GM19467 (cell line): ENCODE measurements around the gene RIPK3.

Experiments used
- ATAC-seq: cut with Tn5 transposase; IDR thresholded peaks from one replicate; pipeline ENCODE4 v1.9.1; 2021; ENCODE audit warnings: mild to moderate bottlenecking, moderate library complexity; ENCODE audit not compliant: unreplicated experiment

Gene RIPK3

GRCh38 chr14:24325041-24325530 is 14.7 kb downstream of the RIPK3 start:
- no peak for ATAC-seq

GRCh38 chr14:24324024-24324423 is 15.8 kb downstream of the RIPK3 start:
- ATAC-seq: no peak

- ATAC-seq: no peak
Measured at GRCh38 chr14:24323341-24323740, 16.4 kb downstream of the RIPK3 start.

GRCh38 chr14:24322672-24323071 is 17.1 kb downstream of the RIPK3 start:
- no peak for ATAC-seq

DNA sequence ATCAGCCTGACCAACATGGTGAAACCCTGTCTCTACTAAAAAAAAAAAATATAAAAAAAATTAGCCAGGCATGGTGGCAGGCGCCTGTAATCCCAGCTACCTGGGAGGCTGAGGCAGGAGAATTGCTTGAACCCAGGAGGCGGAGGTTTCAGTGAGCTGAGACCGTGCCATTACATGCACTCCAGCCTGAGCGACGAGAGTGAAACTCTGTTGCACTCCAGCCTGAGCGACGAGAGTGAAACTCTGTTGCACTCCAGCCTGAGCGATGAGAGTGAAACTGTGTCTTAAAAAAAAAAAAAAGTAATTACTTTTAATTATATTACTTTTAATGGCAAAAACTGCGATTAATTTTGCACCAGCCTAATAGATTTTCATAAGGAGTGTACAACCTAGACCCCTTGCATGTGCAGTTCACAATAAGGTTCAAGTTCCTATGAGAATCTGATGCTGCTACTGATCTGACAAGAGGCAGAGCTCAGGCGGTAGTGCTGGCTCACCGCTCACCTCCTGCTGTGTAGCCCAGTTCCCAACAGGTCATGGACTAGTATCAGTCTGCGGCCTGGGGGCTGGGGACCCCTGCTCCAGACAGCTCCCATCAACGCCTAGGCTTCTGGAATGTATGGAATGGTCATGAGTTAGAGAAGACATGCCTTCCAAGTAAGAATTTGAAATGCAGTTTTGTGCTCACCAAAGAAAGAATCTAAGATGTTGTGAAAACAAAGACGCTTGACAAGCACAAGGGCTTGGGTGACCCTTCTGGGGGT is 18.4 kb downstream of the RIPK3 start:
- no peak for ATAC-seq

DNA sequence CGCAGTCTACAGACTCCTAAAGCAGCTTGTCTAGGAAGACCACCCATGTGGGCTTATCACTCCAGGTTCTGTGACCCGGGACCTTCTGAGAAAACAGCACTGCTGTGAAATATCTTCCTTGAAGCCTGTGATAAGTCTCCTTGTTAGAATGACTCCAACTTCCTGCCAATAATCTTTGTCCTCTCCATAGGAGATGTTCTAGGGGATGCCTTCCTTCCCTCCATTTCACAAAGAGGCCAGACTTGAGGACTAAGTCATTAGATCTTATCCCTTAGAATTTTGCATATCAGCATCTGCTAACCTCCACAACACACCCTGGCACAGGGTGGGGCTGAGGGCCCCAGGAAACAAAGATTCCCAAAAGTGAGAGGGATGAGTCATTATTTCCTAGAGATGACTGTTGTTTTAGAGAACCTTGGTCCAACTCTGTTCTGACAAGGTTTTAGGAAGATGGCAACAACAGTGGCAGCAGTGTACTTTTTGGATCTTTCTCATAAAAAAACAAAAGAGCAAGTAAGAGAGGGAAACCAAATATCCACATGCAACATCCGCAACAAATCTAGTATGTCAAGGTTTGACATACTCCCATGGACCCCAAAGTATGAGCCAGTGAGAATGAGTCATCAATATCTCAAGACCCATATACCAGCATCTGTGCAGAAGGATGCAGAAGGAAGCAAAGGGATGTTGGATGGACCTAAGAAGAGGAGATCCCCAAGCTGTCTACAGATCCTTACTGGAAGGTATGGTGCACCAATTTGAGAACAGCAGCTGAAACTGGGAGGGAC is 22.5 kb downstream of the RIPK3 start:
- ATAC-seq: no peak

- no peak for ATAC-seq
Measured at GRCh38 chr14:24316597-24316950, 23.2 kb downstream of the RIPK3 start.

- ATAC-seq: no peak
Measured at GRCh38 chr14:24315807-24316596, 23.8 kb downstream of the RIPK3 start.

- no peak for ATAC-seq
Measured at GRCh38 chr14:24315243-24315806, 24.5 kb downstream of the RIPK3 start.

- no peak for ATAC-seq
Measured at GRCh38 chr14:24314377-24315193, 25.2 kb downstream of the RIPK3 start.

DNA sequence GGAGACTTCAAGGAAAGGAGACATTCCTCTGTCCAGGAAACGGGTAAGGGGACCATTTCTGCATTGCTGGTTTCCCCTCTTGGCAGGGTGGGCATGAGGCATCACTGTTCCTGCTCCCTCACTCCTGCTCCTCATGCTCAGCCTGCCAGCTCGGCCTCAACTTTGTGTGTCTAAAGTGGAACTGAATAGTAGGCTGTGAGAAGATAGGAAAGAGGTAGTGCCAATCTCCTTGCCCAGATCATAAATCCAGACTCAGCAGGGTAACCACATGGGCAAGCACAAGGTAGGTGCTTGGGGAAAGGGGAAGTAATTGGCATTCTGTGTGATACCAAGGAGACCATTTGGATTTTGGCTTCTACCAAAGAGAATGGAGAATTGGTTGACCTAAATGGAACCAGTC is 25.9 kb downstream of the RIPK3 start:
- no peak for ATAC-seq

DNA sequence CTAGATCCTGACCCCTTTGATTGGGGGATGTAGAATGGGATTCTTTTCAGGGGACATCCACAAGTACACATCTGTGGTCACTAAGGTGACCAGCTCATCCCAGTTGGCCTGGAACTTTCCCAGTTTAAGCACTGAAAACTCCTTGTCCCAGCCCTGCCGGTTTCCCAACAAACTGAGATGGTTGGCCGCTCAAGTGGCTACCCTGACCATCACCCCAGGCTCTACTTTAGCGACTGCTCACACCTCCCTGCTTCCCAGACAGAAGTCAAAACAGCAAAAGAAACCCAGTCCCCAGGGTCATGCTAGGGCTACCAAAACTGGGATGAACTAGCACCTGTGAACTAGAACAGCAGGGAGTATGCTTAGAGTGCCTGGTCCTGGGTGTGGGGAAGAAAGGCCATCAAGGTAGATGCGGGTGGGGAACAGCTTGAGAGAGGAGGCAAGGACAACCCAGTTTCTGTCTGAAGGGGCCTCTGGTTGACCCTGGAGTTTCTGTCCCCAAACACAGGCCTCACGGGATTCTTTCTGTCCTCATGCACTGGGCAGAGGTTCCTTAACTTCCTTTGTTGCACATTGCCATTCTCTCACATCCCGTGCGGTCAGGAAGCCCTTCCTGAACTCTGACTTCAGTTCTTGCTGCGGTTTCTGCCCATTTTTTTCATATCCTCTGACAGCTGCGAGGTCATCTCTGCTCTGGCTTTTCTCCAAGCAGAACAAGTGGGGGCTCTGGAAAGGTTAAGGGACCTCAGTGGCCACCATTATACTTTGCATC is 26.9 kb downstream of the RIPK3 start:
- no peak for ATAC-seq

GRCh38 chr14:24311837-24312615 is 27.8 kb downstream of the RIPK3 start:
- no peak for ATAC-seq

GRCh38 chr14:24310646-24311604 is 28.9 kb downstream of the RIPK3 start, which contains the start of gene LTB4R:
Gene LTB4R, plus strand, starts transcription at chr14:24311502. Its CDS starts 4,150 bp downstream, at chr14:24315652.
- peak; percentile 57 for ATAC-seq

- no peak for ATAC-seq
Measured at GRCh38 chr14:24310265-24310645, 29.5 kb downstream of the RIPK3 start.

DNA sequence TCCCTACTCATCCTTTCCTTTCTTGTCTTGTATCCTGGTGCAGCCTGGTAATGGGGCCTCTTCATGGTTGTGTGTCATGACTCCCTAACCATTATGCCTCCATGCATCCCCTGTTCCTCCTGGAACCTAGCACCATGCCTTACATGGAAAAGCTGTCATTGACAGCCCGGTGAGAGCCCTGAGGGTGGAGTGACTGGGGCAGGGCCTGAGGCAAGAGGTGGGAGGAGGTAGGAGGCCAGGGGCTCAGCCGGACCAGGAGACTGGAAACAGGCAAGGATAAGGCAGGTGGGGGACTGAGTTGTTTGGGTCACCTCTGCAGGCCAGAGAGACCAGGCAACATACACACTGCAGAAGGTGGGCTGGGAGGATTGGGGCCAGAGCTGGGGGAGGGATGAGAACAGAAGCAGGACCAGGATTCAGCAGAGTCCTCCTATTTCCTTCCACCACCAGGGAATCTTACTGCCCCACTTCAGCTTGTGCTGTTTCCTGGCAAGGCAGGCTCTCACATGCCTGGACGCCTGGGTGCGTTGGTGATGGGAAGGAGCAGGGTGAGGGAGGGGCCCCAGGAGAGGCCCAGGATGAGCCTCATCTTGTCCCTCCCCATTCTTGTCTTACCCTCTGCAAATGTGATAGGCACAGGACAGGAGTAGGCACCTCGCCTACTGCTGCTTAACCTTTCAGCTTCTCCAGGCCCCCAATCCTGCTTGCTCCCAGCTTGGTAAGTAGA is 30.1 kb downstream of the RIPK3 start, which contains the start of gene LTB4R2:
TSS of gene LTB4R2 (plus strand) at position 603 of the 727 bp plus-strand sequence. CDS start 525 bp downstream, outside the sequence.
- ATAC-seq: no peak
